ENCODE data around the gene PHC2. TPM values are rescaled to one million over a fixed set of nuclear protein-coding genes. Genes with fewer than 3 reads are reported as not detected.

The PHC2 gene
- total RNA-seq, 2 experiments from 2014 or later: 37.7 to 39.5 TPM

- no peak for DNase-seq
- Mint-ChIP-seq H3K27ac (no peak overlapping the region), H3K4me1 (ENCODE audit: low read depth) (peaks cover 73% of the 10 kb centered on the region), H3K36me3 (ENCODE audit: low read depth) (peaks cover 34% of the 10 kb centered on the region), H3K9me3 (no peaks in the 10 kb centered on the region), H3K4me3 (no peak overlapping the region), H3K27me3 (no peaks in the 10 kb centered on the region)
- POLR2A ChIA-PET: interaction anchor here (0.7 kb wide), 1 partner anchor 23 kb away, joined by 3 read pairs; no protein-coding TSS in a partner anchor
- H3K27me3 ChIP-seq (ENCODE audit: control insufficient read depth in 1 of 2, insufficient read depth in 2 of 2, low read length in 2 of 2): no peaks in the 10 kb centered on the region
- H3K36me3 ChIP-seq (ENCODE audit: insufficient read depth, low read length): peaks cover 12% of the 10 kb centered on the region
- no peak for TF ChIP-seq CTCF (IDR thresholded peaks at IDR 0.05)
- CTCF ChIA-PET: no interaction called here
- peaks cover 36% of the 10 kb centered on the region for H3K4me1 ChIP-seq (ENCODE audit: insufficient read depth, low read length)
- intact Hi-C loops (cut with DNase I, micrococcal nuclease): no loop called here
- ATAC-seq (ENCODE audit: poor library complexity): no peak
- H3K4me3 ChIP-seq (ENCODE audit: low read length): no peak overlapping the region
- no peak overlapping the region for H3K27ac ChIP-seq (ENCODE audit: low read depth in 1 of 2, low read length in 2 of 2)
- H3K9me3 ChIP-seq (ENCODE audit: control insufficient read depth in 1 of 2, insufficient read depth in 1 of 2, low read length in 2 of 2): no peaks in the 10 kb centered on the region
Measured at GRCh38 chr1:33343539-33343938, 87.4 kb downstream of the PHC2 start.

GRCh38 chr1:33342041-33342723, 88.7 kb downstream of the PHC2 start:
- Histone ChIP-seq H3K27me3 (ENCODE audit: control insufficient read depth in 1 of 2, insufficient read depth in 2 of 2, low read length in 2 of 2) (no peaks in the 10 kb centered on the region), H3K9me3 (ENCODE audit: control insufficient read depth in 1 of 2, insufficient read depth in 1 of 2, low read length in 2 of 2) (no peaks in the 10 kb centered on the region), H3K36me3 (ENCODE audit: insufficient read depth, low read length) (peaks cover 12% of the 10 kb centered on the region), H3K4me3 (ENCODE audit: low read length) (no peak overlapping the region), H3K27ac (ENCODE audit: low read depth in 1 of 2, low read length in 2 of 2) (no peak overlapping the region), H3K4me1 (ENCODE audit: insufficient read depth, low read length) (peaks cover 23% of the 10 kb centered on the region)
- Mint-ChIP-seq H3K27me3 (no peaks in the 10 kb centered on the region), H3K27ac (no peak overlapping the region), H3K4me1 (ENCODE audit: low read depth) (peaks cover 72% of the 10 kb centered on the region), H3K36me3 (ENCODE audit: low read depth) (peaks cover 31% of the 10 kb centered on the region), H3K9me3 (no peaks in the 10 kb centered on the region), H3K4me3 (no peak overlapping the region)
- ChIA-PET CTCF (no interaction called here), POLR2A (interaction anchor here (0.6 kb wide), 1 partner anchor 272 kb away, joined by 3 read pairs; no protein-coding TSS in a partner anchor)
- ATAC-seq (ENCODE audit: poor library complexity) (no peak), DNase-seq (no peak)
- no peak for TF ChIP-seq CTCF (IDR thresholded peaks at IDR 0.05)
- intact Hi-C loops (cut with DNase I, micrococcal nuclease): no loop called here

- ChIA-PET CTCF (no interaction called here), POLR2A (no interaction called here)
- no peaks in the 10 kb centered on the region for H3K9me3 ChIP-seq (ENCODE audit: control insufficient read depth in 1 of 2, insufficient read depth in 1 of 2, low read length in 2 of 2)
- no peak for ATAC-seq (ENCODE audit: poor library complexity)
- no peak for TF ChIP-seq CTCF (IDR thresholded peaks at IDR 0.05)
- no peaks in the 10 kb centered on the region for H3K9me3 Mint-ChIP-seq
- H3K27me3 Mint-ChIP-seq: no peaks in the 10 kb centered on the region
- H3K27me3 ChIP-seq (ENCODE audit: control insufficient read depth in 1 of 2, insufficient read depth in 2 of 2, low read length in 2 of 2): no peaks in the 10 kb centered on the region
- intact Hi-C loops (cut with DNase I, micrococcal nuclease): no loop called here
- no peak overlapping the region for H3K27ac Mint-ChIP-seq
- no peak overlapping the region for H3K4me3 ChIP-seq (ENCODE audit: low read length)
- no peak for DNase-seq
- no peak overlapping the region for H3K27ac ChIP-seq (ENCODE audit: low read depth in 1 of 2, low read length in 2 of 2)
- peaks cover 26% of the 10 kb centered on the region for H3K36me3 Mint-ChIP-seq (ENCODE audit: low read depth)
- peaks cover 12% of the 10 kb centered on the region for H3K36me3 ChIP-seq (ENCODE audit: insufficient read depth, low read length)
- H3K4me1 Mint-ChIP-seq (ENCODE audit: low read depth): peaks cover 66% of the 10 kb centered on the region
- no peak overlapping the region for H3K4me3 Mint-ChIP-seq
- peaks cover 16% of the 10 kb centered on the region for H3K4me1 ChIP-seq (ENCODE audit: insufficient read depth, low read length)
Measured at GRCh38 chr1:33341190-33341589, 89.7 kb downstream of the PHC2 start.

Measured in CD4-positive, alpha-beta T cell (primary cell).